T47D (cell line): ENCODE results near the gene PPP1R37.

Source experiments
- DNase-seq, 2 experiments: peaks; one replicate each; pipeline versions ENCODE4 v3.0.0 to v3.0.0-alpha.2; 2011 to 2012; ENCODE audit warnings: low read depth in 1 of 2, low spot score in 1 of 2
- JUND ChIP-seq: IDR thresholded peaks from 2 replicates; pipeline ENCODE4 v1.6.1; 2012; ENCODE audit warnings: low read depth
- in situ Hi-C: cut with HindIII; loops from 2 replicates; pipeline ENCODE4 v1.10.0; 2016; ENCODE audit warnings: low sequenced_read_pairs, low pct_unique_long_range_greater_than_20kb

Gene PPP1R37

GRCh38 chr19:45135176-45135885 lies 42.4 kb downstream of the PPP1R37 start:
- in situ Hi-C loops, result no loop called here
- DNase-seq, result no peak
- no peak for TF ChIP-seq JUND

- in situ Hi-C loops, result no loop called here
Measured at GRCh38 chr19:45136507-45137178, 43.7 kb downstream of the PPP1R37 start.

GRCh38 chr19:45137179-45137761 lies 44.3 kb downstream of the PPP1R37 start:
- no peak for TF ChIP-seq JUND
- in situ Hi-C loops, result no loop called here
- no peak for DNase-seq

More at GRCh38 chr19:45136507-45137178, 43.7 kb downstream of the PPP1R37 start:
- DNase-seq, result no peak
- TF ChIP-seq JUND, result no peak

GRCh38 chr19:45138303-45138751 lies 45.3 kb downstream of the PPP1R37 start:
- no peak for DNase-seq
- TF ChIP-seq JUND, result no peak
- in situ Hi-C loops, result no loop called here

GRCh38 chr19:45139286-45140143 lies 46.5 kb downstream of the PPP1R37 start:
- no peak for TF ChIP-seq JUND
- in situ Hi-C loops, result no loop called here
- DNase-seq, result no peak

- no peak for TF ChIP-seq JUND
- no peak for DNase-seq
- in situ Hi-C loops, result no loop called here
Measured at GRCh38 chr19:45140144-45140503, 47.1 kb downstream of the PPP1R37 start.

- in situ Hi-C loops, result no loop called here
- no peak for DNase-seq
- no peak for TF ChIP-seq JUND
Measured at GRCh38 chr19:45140533-45140932, 47.6 kb downstream of the PPP1R37 start.

- in situ Hi-C loops, result no loop called here
- DNase-seq, result no peak
Measured at GRCh38 chr19:45141203-45141900, 48.4 kb downstream of the PPP1R37 start.

GRCh38 chr19:45142016-45142725 lies 49.2 kb downstream of the PPP1R37 start:
- no peak for DNase-seq
- TF ChIP-seq JUND, result no peak
- in situ Hi-C loops, result no loop called here

More at GRCh38 chr19:45141203-45141900, 48.4 kb downstream of the PPP1R37 start:
- no peak for TF ChIP-seq JUND

- TF ChIP-seq JUND, result no peak
- no peak for DNase-seq
- in situ Hi-C loops, result no loop called here
Measured at GRCh38 chr19:45142726-45143110, 49.7 kb downstream of the PPP1R37 start.

GRCh38 chr19:45144431-45145269 lies 51.7 kb downstream of the PPP1R37 start:
- DNase-seq, result no peak
- in situ Hi-C loops, result no loop called here
- TF ChIP-seq JUND, result no peak
